HepG2 (cell line): ENCODE data around the gene LOC128125822.

Experiments used
- AGO2 ChIP-seq: fragments of 200-400 bp; formaldehyde crosslinking; optimal IDR thresholded peaks from 2 replicates; pipeline ENCODE3; 2017; ENCODE audit warnings: mild to moderate bottlenecking, low read depth, low read length, moderate library complexity
- ATF7-NPFF ChIP-seq: sonication (generic); formaldehyde crosslinking; IDR thresholded peaks from 2 replicates; pipeline ENCODE4 v1.8.1; 2023; ENCODE audit warnings: mild to moderate bottlenecking, low read depth, missing genetic modification reagents, moderate library complexity
- CREM ChIP-seq, 2 experiments: sonication (generic) in 1 of 2; formaldehyde crosslinking in 1 of 2; IDR thresholded peaks; 2 replicates each; pipeline versions ENCODE4 v1.4.0 to v1.6.1; 2016 to 2020; ENCODE audit warnings: antibody characterized with exemption in 1 of 2, mild to moderate bottlenecking in 1 of 2, missing genetic modification reagents in 1 of 2
- FOXO4 ChIP-seq: sonication (generic); formaldehyde crosslinking; conservative IDR thresholded peaks from 2 replicates; pipeline ENCODE4 v1.8.1; 2023; ENCODE audit warnings: missing genetic modification reagents
- GATAD2A ChIP-seq: IDR thresholded peaks from 2 replicates; pipeline ENCODE4 v1.6.1; 2016
- GFI1 ChIP-seq: sonication (generic); formaldehyde crosslinking; IDR thresholded peaks from 2 replicates; pipeline ENCODE4 v1.5.0; 2020; ENCODE audit warnings: missing genetic modification reagents, mild to moderate bottlenecking, borderline replicate concordance
- KAT7 ChIP-seq: IDR thresholded peaks from 2 replicates; pipeline ENCODE4 v1.6.1; 2018; ENCODE audit warnings: borderline replicate concordance, missing compliant biosample characterization
- MAFF ChIP-seq: IDR thresholded peaks from 2 replicates; pipeline ENCODE4 v1.6.1; 2011; ENCODE audit warnings: low read depth, low read length, improper control_type of control experiment
- MBD4 ChIP-seq: IDR thresholded peaks from 2 replicates; pipeline ENCODE4 v1.6.1; 2012; ENCODE audit warnings: low read length, inconsistent platforms, borderline replicate concordance
- MED1 ChIP-seq: sonication (generic); formaldehyde crosslinking; IDR thresholded peaks from 2 replicates; pipeline ENCODE4 v1.4.0; 2020; ENCODE audit warnings: missing genetic modification reagents
- SETDB1 ChIP-seq: sonication (generic); formaldehyde crosslinking; IDR thresholded peaks from 2 replicates; pipeline ENCODE4 v1.5.1; 2020; ENCODE audit warnings: missing genetic modification reagents, mild to moderate bottlenecking, borderline replicate concordance
- SMC3 ChIP-seq: IDR thresholded peaks from 2 replicates; pipeline ENCODE4 v1.6.1; 2011; ENCODE audit warnings: low read length, improper control_type of control experiment
- ZFAT ChIP-seq: sonication (generic); formaldehyde crosslinking; conservative IDR thresholded peaks from 2 replicates; pipeline ENCODE4 v1.8.1; 2023; ENCODE audit warnings: missing genetic modification reagents, inconsistent platforms
- ZMYM2 ChIP-seq: sonication (generic); formaldehyde crosslinking; IDR thresholded peaks from 2 replicates; pipeline ENCODE4 v1.8.0; 2022; ENCODE audit warnings: mild to moderate bottlenecking, missing genetic modification reagents
- ZNF598 ChIP-seq: sonication (generic); formaldehyde crosslinking; IDR thresholded peaks from 2 replicates; pipeline ENCODE4 v1.5.1; 2020; ENCODE audit warnings: mild to moderate bottlenecking, missing genetic modification reagents, borderline replicate concordance
- ZNF660 ChIP-seq: sonication (generic); formaldehyde crosslinking; IDR thresholded peaks from 2 replicates; pipeline ENCODE4 v1.5.1; 2020; ENCODE audit warnings: mild to moderate bottlenecking, low read depth, missing genetic modification reagents, borderline replicate concordance
- ZSCAN29 ChIP-seq: sonication (generic); formaldehyde crosslinking; conservative IDR thresholded peaks from 2 replicates; pipeline ENCODE4 v1.4.0; 2020; ENCODE audit warnings: mild to moderate bottlenecking, missing genetic modification reagents
- TF ChIP-seq, protein P1 (sequence below): sonication (generic); formaldehyde crosslinking; IDR thresholded peaks from 2 replicates; pipeline ENCODE4 v1.4.0; 2020; ENCODE audit warnings: mild to moderate bottlenecking, missing genetic modification reagents
- TF ChIP-seq, protein P2 (sequence below): sonication (generic); formaldehyde crosslinking; conservative IDR thresholded peaks from 2 replicates; pipeline ENCODE4 v1.4.0; 2020; ENCODE audit warnings: missing genetic modification reagents
- TF ChIP-seq, protein P3 (sequence below): IDR thresholded peaks from 2 replicates; pipeline ENCODE4 v1.4.0; 2020; ENCODE audit warnings: mild to moderate bottlenecking, missing genetic modification reagents

LOC128125822 gene

DNA sequence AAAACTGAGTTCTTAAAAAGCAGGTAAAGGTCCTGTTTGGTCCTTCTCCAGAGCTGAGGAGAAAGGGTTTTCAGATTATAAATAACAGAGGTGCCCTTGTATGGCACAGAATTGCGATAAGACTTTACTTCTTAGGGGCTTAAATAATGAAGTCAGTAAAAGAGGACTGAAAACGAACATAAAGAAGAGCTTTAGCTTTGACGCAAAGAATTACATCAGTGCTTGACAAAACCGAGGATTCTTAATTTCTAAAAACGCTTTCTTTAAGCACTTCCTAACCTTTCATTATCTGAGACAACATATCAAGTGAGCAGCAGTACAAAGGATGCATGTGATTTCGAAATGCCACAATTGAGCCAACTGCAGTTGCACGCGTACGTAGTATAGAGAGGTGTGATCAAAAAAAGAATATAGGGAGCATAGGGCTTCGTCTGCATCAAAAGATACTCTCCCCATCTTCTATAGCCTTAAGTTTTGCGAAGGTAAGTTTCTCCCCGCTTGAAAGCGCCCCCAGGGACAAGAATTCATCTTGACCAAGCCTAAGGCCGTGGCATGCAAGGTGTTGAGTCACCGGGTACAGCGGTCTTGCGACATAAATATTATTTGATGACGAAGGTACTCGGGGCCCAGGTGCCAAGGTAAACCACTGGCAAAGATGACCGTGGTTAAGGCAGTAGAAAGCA, 778 bp upstream of the LOC128125822 start (continued):
- TF ChIP-seq GFI1 (CRISPR knock-in tag) (peak; percentile 63; the same call in 1 of the 2 replicates), SMC3 (no peak), KAT7 (CRISPR knock-in tag) (peak; percentile 71; the same call in 1 of the 2 replicates), GATAD2A (CRISPR knock-in tag) (peak; percentile 84), ZSCAN29 (CRISPR knock-in tag) (no peak), AGO2 (no peak), ATF7-NPFF (CRISPR knock-in tag) (0 out of 2 replicates have a peak, but pooled peaks have one; percentile 5), MBD4 (peak; percentile 46; the same call in 1 of the 2 replicates), CREM (IDR thresholded peaks at IDR 0.05) (peak; percentile 55; the same call in 1 of the 2 replicates), CREM (CRISPR knock-in tag; IDR thresholded peaks at IDR 0.05) (no peak), ZNF660 (CRISPR knock-in tag) (no peak), FOXO4 (CRISPR knock-in tag) (no peak), MAFF (0 out of 2 replicates have a peak, but pooled peaks have one; percentile 38), SETDB1 (CRISPR knock-in tag) (no peak), ZMYM2 (CRISPR knock-in tag) (0 out of 2 replicates have a peak, but pooled peaks have one; percentile 32), ZNF598 (CRISPR knock-in tag) (0 out of 2 replicates have a peak, but pooled peaks have one; percentile 14), ZFAT (CRISPR knock-in tag) (0 out of 2 replicates have a peak, but pooled peaks have one; percentile 26), MED1 (CRISPR knock-in tag) (peak; percentile 39)
- TF ChIP-seq, protein P1, sequence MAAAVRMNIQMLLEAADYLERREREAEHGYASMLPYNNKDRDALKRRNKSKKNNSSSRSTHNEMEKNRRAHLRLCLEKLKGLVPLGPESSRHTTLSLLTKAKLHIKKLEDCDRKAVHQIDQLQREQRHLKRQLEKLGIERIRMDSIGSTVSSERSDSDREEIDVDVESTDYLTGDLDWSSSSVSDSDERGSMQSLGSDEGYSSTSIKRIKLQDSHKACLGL = no peak
- TF ChIP-seq, protein P2, sequence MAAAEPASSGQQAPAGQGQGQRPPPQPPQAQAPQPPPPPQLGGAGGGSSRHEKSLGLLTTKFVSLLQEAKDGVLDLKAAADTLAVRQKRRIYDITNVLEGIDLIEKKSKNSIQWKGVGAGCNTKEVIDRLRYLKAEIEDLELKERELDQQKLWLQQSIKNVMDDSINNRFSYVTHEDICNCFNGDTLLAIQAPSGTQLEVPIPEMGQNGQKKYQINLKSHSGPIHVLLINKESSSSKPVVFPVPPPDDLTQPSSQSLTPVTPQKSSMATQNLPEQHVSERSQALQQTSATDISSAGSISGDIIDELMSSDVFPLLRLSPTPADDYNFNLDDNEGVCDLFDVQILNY (CRISPR knock-in tag) = no peak
- TF ChIP-seq, protein P3, sequence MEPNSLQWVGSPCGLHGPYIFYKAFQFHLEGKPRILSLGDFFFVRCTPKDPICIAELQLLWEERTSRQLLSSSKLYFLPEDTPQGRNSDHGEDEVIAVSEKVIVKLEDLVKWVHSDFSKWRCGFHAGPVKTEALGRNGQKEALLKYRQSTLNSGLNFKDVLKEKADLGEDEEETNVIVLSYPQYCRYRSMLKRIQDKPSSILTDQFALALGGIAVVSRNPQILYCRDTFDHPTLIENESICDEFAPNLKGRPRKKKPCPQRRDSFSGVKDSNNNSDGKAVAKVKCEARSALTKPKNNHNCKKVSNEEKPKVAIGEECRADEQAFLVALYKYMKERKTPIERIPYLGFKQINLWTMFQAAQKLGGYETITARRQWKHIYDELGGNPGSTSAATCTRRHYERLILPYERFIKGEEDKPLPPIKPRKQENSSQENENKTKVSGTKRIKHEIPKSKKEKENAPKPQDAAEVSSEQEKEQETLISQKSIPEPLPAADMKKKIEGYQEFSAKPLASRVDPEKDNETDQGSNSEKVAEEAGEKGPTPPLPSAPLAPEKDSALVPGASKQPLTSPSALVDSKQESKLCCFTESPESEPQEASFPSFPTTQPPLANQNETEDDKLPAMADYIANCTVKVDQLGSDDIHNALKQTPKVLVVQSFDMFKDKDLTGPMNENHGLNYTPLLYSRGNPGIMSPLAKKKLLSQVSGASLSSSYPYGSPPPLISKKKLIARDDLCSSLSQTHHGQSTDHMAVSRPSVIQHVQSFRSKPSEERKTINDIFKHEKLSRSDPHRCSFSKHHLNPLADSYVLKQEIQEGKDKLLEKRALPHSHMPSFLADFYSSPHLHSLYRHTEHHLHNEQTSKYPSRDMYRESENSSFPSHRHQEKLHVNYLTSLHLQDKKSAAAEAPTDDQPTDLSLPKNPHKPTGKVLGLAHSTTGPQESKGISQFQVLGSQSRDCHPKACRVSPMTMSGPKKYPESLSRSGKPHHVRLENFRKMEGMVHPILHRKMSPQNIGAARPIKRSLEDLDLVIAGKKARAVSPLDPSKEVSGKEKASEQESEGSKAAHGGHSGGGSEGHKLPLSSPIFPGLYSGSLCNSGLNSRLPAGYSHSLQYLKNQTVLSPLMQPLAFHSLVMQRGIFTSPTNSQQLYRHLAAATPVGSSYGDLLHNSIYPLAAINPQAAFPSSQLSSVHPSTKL (CRISPR knock-in tag) = peak; percentile 78
